HG03575 (cell line): ENCODE data around the gene ICE2.

ENCODE experiments used
- ATAC-seq: cut with Tn5 transposase; IDR thresholded peaks from one replicate; pipeline ENCODE4 v1.9.1; 2021; ENCODE audit not compliant: unreplicated experiment, insufficient number of reproducible peaks, low FRiP score; ENCODE audit errors: extremely low read depth

The ICE2 gene

DNA sequence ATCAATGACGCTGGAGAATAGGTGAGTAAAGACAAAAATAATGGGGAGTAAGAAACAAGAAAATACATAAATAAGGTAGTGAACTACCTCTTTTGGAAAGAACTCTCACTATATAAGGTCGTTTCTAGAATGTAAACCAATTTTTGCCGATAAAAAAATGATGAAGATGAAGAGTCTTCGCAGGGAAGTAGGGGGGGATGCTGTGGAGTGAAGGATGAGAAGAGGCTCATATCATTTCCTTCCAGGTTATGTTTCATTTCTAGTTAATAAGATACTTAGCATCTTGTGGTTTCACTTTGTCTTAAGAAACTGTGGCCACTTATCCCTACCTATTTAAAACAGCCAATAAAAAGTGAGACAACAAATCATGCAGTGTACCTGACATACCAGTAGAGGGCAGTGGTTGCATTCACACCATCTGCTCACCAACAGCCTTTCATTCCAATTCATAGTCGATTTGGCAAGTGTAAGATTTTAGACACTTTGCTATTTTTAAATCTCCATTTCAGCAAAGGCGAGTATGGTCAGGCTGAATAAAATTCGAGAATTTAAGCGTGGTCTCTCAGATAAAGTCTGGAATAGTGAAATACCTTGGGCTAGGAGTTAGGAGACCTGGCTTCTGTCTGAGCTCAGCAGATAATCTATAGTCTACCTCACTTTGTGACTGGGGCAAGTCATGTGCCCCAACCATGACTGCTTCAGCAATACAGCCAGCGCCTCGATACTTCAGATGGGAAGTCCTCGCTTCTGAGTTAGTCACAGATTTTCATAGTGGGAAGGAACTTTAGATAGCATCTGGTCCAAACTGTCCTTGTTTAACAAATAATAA lies 28.9 kb upstream of the ICE2 start:
- no peak for ATAC-seq

DNA sequence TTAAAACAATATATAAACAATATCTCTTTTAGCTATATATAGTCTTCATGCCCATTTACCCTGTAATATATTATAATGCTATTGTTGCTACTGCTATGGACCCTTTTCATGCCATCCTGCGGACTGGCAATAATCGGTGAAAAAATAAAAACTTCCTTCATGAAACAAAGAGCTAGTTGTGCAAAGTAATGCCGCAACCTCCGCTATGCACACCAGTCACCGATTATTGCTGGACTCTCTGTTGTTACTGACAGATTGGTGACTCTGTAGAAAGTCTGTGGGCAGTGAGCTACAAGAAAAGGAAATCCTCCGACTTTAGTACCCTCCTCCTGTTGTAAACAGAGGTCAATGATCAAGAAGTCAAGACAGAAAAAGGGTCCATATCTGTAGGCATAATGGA lies 17.9 kb upstream of the ICE2 start:
- no peak for ATAC-seq

DNA sequence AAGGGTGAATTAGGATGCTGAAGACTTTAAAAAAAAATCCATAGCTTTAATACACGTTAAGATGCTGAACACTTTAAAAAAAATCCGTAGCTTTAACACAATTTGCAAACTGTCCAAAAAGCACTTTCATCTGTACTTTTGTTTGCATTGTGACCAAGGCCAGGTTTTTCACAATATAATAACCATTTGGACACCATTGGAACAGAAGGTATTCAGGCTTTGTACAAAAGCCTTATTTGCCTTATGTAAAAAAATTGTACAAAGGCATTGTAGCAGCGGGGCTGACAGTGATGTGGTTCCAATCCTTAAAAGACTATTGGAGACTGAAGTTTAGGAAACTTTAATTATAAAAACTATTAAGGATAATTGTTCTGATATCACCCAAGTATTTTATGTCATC lies 15.2 kb upstream of the ICE2 start:
- no peak for ATAC-seq

DNA sequence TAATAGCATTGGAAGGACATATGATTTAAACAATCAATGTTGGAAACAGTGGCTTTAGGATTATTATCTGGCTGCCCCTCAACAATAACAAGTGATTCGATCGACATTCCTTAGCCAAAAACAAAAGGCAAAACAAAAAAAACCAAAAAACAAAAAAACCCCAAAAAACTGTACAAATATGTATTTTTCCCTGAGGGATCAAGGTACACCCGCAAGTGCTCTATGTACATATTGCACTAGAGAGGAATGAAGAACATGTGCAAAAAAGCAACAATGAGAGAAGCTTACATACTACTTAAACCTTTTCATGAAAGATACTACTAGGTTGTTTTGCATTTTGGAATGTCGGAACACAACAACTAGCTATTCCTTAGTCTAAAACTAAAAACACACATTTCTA lies 14.2 kb upstream of the ICE2 start:
- ATAC-seq, result no peak

DNA sequence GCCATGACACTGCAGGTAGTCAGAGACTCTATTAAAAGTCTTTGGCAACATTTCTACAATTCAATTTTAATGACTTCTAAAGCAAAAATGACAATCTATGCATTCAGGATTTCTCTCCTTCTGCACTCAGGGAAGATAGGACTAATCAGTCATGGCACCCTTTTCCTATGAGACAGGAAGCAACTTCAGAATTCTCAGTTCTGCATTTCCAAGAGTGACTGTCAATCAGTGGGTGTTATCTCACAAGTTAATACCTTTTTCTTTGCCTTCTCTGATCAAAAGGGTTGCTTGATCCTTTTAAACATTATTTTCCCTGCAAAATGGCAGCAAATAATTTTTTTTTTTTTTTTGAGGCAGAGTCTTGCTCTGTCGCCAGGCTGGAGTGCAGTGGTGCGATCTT lies 7.8 kb upstream of the ICE2 start:
- ATAC-seq, result no peak

DNA sequence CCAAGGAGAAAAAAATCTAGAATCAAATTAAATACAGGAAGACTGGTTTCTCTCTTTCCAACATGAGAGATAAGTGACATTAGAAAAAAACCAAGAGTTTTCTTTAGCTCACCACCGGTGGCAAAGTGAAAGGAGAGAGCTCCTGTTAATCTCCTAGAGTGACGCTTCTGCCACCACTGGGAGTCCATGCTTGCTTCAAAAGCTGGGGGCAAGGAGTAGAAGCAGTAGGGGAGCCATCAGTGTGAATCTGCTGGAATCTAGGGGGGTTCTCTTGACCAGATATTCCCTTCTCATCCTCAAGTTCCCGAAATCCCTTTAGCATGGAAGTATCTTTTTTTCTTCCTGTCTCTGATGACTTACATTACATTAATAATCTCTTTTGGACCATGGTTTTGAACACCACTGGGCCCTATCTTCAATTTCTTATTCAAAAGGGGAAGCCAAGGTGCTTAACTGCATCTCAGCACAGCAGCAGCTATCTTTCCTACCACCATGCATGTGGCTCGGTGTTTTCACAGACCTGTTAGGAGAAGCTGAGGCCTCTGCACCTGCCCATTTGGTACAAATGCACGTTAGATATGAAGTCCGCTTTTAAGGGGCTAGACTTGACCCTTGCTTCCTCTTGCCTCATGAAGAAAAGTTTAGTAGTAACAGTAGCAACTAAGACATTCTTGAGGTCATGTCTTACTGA lies 6.6 kb upstream of the ICE2 start:
- ATAC-seq, result no peak

DNA sequence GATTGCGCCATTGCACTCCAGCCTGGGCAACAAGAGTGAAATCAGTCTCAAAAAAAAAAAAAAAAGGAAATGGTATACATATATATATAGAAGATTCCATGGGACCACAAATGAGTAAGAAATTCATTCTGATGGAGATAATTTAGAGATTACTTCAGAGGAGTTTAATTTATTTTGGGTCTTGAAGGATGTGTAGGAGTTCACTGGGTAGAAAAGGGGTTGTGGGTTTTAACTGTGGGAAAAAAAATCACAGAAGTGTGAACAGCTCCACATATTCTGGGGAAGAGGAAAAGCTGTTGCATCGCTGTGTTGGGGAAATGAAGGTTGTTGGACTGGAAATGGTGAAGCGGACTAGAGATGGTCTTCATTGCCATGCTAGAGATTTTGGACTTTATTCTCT lies 4.1 kb upstream of the ICE2 start:
- no peak for ATAC-seq

DNA sequence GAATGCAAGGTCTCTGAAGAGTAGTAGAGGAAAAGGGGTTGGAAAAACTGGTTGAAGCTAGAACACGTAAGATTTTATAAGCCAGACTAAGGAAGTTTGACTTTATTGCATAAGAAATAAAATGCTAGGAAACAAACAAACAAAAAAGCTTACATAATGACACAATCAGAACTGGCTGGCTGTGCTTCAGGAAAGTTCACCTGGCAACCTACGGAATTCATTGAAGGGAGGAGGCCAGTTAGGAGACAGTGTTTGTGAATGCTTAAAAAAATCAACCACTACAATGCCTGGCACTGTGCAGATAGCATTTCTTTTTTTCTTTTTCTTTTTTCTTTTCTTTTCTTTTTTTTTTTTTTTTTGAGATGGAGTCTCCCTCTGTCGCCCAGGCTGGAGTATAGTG lies 1.9 kb upstream of the ICE2 start:
- ATAC-seq, result no peak

DNA sequence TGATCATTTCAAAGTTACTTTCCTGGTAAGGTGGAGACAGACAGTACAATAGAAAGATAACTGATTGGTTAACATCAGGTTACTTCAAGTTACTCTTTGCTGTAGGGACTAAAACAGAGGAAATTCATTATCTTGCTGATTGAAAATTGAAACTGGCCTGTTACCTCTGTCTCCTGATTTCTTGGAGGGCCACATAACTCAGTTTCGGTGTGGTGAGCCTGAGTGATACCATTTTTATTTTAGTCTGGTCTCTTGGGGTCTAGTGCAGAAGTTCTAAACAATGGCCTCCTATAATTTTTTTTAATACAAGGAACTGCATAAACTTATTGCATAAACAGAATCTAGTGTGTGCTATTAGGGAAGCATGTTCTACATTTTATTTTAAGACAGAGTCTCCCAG lies 1.2 kb upstream of the ICE2 start:
- ATAC-seq, result no peak

DNA sequence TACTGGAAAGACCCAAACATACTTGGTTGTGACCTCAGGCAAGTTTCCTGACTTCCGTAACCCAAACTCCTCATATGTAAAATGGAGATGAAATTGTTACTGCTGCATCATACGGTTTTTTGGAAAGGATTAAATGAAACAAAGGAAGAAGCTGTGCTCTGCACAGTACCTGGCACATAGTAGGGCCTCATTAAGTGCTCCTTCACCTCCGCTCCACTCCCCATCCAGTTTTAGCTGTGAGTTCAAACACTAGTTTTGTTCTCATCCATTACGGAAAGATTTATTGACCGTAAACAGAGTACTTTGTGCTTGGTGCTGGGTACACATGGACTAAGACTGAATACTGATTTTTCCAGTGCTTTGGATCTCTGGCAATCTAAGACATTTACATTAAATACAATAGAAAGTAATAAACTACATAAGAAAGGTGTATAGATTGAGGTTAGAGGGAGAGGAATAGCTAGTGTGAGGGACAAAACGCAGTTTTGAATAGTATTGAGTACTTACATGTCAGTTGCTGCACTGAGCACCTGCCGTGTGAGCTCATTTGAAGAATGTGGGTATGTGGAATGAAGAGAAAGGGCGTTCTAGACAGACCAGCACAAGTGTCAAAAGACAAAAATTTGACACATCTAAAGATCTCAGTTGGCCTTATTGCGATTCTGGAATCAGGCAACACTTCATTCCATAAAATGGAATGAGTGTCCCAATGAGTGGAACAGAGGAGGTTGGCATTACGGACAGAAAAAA lies 594 bp upstream of the ICE2 start:
- ATAC-seq, result peak; percentile 9

DNA sequence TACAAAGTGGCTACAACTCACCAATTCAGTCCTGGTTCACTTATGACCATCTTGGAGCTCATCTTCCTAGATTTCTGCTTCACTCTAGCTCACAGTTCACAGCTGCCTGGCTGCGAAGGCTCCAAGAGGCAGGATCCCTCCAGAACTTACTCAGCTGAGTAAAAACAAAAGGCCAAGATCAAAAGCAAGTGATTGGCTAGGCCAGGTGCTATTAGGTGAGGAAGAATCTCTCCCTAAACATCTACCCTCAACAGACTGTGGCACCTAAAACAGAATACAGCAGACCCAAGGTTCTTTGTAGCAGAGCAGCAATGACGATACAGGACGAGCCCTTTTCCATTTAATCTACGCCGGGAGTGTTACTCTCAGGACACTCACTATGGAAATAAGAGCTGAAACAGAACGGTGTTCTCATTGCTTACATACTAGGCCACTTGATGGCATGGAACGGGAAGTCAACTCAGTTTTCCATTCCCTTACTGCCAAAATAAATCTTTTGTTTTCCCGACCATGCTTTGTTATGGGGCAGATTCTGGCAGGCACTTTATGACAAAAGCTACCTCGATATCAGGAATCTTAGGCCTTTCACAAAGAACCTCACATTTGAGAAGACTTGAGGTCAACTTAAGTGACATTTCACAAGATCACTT lies 901 bp downstream of the ICE2 start:
- ATAC-seq, result no peak

DNA sequence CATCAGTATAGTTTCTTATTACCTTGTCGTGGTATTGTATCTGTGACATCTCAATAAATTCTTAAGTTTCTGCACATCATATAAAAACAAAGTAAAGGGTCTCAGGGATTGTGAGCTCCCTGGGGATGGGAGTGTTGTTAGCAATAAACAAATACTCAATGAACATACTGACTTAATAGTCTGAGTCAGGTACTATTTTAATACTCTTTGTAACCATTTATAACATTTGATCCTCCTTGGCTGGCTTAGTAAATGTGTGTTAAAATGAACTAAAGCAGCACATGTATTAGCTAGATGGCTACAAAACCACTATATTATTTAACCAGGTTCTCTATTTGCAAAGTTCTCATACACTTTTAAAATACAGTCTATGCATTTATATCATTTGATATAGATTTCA lies 1.8 kb downstream of the ICE2 start:
- ATAC-seq, result no peak

DNA sequence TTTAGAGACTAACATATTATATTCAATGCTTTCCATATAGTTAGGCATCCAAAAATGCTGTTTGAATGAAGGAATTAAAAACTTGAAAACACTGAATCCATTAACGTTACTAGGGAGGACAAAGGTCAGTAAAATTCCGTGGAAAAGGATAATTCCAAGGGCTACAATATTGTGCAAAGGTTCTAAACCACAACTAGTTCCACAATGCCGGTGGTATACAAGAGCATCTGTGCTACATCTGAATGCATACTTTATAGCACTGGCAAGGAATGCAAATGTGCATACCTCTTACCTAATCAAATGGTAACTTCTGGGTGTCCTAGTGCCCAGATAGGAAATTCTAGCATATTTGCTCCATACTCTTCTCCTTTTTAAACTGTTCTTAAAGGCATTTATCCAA lies 2.2 kb downstream of the ICE2 start:
- ATAC-seq, result no peak

DNA sequence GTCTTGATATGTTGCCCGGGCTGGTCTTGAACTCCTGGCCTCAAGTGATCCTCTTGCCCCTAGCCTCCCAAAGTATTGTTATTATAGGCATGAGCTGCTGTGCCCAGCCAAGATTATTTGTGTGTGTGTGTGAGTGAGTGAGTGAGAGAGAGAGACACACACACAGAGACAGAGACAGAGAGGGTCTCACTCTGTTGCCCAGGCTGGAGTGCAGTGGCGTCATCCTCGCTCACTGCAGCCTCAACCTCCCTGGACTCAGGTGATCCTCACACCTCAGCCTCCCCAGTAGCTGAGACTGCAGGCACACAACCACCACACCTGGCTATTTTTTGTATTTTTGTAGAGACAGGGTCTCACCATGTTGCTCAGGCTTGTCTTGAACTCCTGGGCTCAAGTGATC lies 5.8 kb downstream of the ICE2 start:
- ATAC-seq, result no peak

DNA sequence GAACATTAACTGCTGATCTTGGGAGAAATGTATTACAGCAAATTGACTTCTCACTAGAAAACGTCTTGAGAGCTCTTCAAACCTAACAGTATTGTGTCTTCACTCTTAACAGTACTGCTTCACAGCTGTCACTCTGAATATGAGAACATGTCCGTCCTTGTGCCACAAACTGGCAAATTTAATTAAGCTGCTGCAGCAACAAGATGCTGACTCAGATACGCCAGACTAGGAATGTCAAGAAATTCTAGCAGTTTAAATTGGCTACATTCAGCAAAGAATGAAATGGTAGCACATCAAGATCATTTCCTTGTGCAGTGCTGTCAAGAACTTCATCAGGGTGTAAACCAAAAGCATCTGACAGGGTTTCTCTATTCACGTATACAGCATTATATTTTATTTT lies 7.6 kb downstream of the ICE2 start:
- ATAC-seq, result no peak

DNA sequence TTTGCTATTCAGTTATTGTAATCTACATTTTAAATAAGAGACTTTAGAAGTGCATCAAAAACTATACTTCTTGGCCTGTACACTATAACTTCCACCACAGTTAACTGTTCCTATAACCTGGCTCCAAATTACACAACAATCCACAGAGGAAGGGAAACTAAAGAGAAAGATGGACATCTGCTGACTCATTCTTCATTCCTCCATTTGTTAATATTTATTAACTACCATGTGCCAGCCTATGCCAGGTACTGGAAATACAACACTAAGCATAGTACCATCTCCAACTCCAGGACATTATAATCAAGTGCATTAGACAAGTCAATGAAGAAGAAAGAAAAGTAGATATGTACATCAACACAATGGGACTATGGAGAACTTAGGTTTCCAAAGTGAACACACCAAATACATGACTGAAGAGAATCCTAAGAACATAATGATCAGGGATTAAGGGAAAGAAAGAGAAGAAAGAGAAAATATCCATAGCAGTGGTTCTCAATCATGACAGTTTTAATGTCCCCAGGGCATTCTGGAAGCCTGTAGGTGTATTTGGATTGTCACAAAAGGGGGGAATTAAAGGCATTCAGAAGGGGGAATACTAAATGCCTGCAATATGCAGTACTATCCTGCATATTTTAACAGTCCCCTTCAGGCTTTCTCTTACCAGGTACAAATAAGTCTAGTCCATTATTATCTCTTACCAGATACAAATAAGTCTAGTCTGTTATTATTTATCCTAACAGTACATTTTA lies 8.9 kb downstream of the ICE2 start:
- no peak for ATAC-seq

DNA sequence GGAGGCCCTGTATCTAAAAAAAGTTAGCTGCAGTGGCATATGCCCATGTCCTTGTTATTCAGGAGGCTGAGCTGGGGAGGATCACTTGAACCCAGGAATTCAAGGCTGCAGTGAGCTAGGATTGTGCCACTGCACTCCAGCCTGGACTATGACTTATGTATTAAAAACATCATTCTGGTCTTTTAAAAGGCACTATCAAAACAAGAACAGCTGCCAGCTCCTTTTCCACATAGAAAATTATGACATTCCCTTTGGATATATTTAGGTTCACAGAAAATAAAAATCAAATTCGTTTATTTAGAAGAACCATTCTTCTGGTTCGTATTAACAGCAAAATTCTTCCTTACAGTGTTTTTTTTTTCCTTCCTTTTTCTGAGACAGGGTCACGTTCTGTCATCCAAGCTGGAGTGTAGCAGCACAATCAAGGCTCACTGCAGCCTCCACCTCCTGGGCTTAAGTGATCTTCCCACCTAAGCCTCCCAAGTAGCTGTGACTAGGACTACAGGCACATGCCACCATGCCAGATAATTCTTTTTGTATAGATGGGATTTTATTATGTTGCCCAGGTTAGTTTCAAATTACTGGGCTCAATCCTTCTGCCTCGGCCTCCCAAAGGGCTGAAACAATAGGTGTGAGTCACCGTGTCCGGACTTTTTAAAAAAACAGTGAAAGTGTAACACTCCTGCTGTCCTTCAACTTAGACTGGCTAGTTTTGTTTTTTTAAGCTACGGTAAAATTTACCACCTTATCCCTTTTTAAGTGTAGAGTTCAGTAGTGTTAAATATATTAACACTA lies 13.9 kb downstream of the ICE2 start:
- no peak for ATAC-seq

DNA sequence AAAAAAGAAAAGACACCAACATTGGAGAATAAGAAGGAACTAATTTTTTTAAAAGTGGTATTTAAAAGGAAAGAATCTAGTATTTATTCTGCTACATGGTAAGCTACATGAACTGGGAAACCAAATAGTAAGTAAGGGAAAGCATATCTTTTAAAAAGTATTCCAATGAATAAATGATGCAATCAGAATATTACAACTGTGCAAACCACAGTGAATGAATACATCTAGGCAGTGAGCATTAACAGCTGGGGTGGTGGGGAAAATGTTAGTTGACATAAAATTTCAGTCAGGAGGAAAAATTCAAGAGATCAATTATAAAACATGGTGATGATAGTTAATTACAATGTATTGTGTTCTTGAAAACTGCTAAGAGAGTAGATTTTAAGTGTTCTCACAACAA lies 16.9 kb downstream of the ICE2 start:
- ATAC-seq, result no peak
